NT2/D1 (cell line): ENCODE results near the gene CYP2B6.
"Not testable (repeated sequence)": the region's sequence is repeated elsewhere in the genome, so short reads cannot be mapped to it uniquely, and the experiment has no call there.

Experiments
- SUZ12 ChIP-seq: IDR thresholded peaks from 2 replicates; pipeline ENCODE4 v1.6.1; 2011; ENCODE audit not compliant: insufficient read length, insufficient read depth; ENCODE audit errors: extremely low read depth
- ZNF274 ChIP-seq: IDR thresholded peaks from 2 replicates; pipeline ENCODE4 v1.6.1; 2011; ENCODE audit warnings: mild to moderate bottlenecking, low read depth, low read length

- TF ChIP-seq SUZ12, ZNF274: not testable (repeated sequence)
These were observed 42.2 kb downstream of the CYP2B6 start for GRCh38 chr19:41033324-41033723.
